CD4-positive, alpha-beta T cell treated with Interleukin-1 beta for 1 hour (primary cell): ENCODE measurements around the gene MTA2.
A peak's percentile ranks its signal among the peaks of the same experiment; 100 is the strongest.
"Not testable (repeated sequence)": the region's sequence is repeated elsewhere in the genome, so short reads cannot be mapped to it uniquely, and the experiment has no call there.

Source experiments
- DNase-seq, 2 donors: peaks; one replicate each; pipeline ENCODE4 v3.0.0-alpha.2; 2020 to 2022

MTA2 gene

DNA sequence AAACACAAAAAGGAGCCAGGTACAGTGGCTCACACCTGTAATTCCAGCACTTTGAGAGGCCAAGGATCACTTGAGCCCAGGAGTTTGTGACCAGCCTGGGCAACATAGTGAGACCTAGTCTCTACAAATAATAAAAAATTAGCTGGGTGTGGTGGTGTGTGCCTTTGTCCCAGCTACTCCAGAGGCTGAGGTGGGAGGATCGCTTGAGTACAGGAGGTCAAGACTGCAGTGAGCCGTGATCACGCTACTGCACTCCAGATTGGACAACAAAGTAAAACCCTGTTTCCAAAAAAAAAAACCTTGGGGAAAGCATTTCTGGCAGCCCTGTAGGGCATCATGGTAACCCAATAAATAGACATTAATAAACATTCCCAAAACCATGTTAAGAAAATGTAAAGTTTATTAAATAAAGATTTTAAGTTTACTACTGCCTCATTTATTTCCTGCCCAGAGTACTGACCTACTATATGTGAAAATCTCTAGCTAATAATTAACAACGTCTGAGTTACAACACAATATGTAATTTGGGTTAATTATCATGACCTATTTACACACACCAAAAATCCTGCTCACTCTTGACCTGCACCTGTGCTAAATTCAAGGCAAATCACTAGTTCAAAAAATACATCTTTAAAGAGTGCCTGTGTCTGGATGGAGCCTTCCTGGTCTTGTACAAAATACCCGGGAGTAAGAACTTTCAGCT lies 36.4 kb downstream of the MTA2 start:
- DNase-seq, result no peak

DNA sequence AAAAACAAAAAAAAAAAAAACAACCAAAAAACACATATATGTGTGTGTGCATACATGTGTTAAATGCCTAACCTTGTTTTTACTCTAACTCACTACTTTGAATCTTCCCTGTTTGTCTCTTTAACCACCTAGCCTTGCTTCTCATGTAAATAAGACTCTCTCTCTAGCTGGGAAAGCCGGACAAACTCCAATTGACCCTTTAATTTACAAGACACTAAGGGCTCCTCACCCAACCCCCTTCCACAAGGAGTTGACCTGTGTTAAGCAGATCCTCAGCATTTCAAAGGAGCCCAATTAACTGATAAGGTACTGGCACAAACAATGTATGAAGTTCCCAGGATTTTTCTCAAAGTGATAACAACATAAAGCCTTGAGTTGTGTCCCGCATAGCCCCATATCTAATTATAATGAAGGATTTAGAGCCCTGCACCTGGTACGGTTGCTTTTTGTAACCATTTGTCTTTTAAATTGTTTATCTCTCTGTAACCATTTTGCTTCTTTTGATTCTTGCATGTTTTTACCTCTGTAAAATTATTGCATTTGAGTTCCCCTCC lies 39.9 kb downstream of the MTA2 start:
- not testable (repeated sequence) for DNase-seq

DNA sequence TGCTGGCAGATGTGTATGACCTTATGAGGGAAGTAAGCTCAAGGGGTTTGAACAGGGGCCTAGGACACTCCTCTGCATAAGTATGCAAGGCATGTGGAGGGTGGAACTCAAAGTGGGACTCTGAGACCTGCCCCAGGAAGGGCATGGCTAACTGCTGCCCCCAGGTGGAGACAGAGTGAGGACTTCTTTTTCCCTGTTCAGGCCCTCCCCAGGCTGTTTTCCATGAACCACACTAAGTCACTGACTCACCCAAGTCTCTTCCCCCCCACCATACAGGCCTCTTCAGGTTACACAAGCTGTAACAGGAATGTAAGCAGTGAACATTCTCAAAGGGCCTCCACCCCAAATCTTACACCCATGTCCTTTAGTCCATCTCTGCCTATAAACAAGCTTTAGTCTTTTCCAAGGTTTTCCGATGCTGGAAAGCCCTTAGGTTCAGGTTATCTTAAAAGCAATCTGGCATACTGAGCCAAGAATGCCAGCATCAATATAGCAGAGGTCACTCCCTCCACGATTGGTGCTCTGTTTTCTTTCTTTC lies 41.0 kb downstream of the MTA2 start:
- DNase-seq, result peak; percentile 84

DNA sequence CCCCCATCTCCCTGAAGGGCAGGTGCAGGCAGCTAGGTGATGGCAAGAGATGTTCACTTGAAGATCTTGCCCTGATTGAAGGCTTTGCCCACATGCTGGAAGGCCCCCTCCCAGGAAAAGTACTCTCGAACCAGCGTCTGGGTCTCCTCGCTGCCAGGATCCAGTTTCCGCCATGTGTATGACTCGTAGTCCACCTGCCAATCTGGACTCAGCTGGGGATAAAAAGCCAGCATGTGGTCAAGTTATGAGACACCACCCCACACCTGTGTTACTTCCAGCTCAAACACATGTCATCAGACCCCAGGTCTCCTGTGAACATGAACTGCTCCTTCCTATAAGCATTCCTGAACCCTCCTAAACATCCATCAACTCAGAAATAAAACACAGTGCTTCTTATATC lies 42.0 kb downstream of the MTA2 start:
- DNase-seq, result not testable (repeated sequence)

DNA sequence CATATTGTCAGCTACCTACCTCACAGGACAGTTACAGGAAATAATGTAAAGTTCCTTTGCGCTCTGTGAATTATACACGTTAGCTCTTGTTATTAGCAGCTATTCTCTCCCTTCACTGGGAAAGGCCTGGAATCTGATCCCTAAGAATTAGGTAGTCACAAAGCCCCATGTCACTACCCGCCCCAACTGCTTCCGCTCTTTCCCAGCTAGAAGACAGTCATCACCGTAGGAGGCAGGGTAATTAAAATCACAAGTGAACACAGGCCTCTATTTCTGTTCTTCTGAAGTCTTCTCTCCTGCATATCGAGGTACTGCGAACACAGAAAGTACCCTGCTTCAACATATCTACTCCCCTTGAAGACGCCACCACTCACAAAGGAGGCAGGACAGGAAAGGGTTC lies 42.5 kb downstream of the MTA2 start:
- DNase-seq, result no peak

DNA sequence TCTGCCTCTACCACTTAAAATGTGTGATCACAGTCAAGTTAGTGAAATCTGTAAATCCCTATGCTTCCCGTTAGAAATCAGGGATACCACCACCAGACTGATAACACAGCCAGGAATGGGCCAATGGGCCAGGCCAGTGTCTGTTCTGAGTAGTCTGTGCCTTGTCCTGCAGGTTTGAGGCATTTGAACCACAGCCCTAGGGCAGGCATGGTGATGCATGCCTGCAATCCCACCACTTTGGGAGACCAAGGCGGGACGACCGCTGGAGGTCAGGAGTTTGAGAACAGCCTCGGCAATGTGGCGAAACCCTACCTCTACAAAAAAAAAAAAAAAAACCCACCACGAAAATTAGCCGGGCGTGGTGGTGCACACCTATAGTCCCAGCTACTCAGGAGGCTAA lies 43.0 kb downstream of the MTA2 start:
- DNase-seq, result no peak

DNA sequence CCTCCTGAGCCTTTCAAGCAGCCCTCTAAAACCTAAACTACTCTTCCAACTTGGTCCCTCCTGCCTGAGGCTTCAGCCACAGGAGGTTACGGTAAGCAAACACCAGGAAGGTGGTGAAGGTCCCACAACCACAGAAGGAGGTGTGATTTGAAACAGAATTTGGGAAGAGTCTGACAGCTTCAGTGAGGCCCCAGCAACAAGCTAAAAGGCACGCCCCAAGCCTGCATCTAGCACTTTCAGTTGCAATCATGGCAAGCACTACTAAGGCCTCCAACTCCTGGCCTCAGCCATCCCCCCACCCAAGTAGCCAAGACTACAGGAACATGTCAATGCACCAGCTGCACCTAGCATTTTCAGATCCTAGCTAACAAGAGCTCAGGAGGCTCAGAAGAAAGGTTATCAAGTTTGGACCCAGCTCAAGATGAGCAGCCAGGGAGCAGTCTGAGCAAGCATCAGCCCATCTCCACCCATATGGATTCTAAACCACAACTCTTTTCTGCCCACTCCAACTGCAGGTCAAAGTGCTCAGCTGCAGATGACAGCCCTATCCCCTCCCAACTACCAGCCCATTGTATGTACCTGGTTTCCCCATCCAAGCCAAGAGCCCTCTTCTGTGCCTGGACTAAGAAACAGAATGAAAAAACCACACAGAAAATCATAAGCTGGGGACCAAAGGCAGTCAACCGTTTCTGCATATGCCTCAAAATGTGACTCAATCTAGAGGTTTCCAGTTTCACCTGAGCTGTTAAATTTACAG lies 44.6 kb downstream of the MTA2 start:
- DNase-seq, result peak in 1 of 2 donors; percentile 65

DNA sequence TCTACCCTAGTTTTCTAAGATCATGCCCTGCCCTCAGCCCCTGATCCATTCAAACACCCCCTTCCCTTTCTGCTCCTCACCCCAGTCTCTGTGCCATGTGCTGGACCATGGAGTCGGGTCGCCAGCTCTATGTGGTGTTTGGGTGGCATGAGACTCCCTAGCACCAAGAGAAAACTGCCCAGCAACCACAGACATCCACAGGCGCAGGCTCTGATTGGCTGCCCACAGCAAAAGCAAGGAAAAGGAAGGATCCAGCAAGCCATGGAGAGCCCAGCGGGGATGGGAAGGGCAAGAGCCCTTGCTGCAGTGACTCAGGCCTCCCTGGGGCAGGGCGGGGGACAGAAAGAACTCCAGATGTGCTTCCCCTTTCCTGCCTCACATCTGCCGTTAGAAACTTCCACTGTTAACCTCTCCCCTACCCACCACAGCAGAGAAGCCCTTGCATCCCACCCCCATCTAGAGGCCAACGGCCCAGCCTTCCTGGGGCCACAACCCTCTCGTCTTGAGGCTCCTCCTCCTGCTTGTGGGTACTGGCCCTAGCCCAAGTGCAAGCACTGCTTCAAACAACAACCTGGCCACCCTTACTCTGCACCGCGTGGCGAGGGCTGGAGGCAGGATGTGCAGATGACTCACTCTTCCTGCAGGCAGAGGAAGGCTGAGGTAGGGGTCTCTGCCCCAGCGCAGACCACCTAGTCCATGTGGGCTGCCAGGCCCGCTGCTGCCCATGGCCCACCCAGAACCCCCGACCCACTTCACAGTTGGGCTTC lies 45.4 kb downstream of the MTA2 start:
- peak; percentile 88 to 89 for DNase-seq

DNA sequence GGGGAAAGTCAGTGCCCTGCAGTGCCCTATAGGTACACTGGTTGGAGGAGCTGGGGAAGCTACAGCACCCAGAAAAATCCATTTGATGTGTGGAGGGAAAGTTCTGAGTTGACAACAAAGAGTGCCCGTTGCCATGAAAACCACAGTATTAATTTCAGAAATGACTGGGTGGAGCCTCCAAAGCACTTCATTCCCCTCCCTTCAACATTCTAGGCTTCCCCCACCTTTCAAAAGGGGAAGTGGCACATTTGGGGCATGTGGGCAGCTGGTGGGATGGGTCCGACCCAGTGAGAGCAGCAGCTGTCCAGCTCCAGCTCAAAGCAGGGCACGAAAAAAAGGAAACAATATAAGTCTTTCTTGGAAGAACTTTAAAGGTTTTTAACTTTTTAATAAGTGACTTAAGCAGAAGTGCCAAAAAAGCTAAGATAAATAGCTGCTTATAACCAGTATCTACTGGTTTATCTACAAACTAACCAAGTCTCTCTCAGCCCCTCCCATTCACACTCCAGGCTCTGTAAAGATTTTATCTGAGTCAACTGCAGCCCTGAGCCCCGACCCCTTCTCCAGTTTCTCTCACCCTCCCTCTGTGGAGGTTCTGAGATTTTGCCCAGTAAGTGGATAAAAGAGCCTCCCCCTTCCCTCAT lies 46.1 kb downstream of the MTA2 start:
- peak; percentile 89 to 92 for DNase-seq

DNA sequence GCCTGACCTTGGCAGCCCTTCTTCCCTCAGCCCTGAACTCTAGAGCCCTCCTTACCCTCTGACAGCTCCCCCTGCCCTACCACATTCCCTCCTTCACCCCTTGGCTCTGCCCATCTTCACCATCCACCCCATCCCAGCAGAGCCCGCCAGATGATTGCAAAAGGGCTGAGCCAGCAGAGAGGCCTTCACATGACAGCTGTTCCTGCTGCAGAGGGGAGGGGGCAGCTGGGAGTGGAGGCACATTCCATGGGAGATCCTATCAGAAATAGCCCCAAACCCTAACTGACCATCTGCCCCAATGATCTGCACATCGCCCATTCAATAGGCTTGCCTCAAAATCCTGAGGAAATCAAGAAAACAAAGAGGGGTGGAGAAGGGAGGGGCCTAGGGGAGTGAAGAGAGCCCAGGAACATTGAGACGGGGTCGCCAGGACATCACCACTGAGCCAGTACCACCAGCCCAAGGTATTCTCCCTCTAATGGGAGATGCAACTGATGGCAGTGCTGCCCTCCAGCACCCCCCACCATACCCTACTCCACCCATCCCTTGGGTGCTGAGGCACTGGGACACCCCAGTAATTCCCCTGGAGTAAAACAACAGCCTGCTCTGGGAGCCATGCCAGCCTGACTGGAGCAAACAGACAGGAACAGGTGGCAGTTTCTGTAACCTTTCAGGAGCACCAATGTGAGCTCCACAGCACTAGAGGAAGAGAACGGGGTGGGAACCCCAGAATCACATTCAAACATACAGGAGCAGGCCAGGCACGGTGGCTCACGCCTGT lies 47.1 kb downstream of the MTA2 start:
- peak in 1 of 2 donors; percentile 22 for DNase-seq

DNA sequence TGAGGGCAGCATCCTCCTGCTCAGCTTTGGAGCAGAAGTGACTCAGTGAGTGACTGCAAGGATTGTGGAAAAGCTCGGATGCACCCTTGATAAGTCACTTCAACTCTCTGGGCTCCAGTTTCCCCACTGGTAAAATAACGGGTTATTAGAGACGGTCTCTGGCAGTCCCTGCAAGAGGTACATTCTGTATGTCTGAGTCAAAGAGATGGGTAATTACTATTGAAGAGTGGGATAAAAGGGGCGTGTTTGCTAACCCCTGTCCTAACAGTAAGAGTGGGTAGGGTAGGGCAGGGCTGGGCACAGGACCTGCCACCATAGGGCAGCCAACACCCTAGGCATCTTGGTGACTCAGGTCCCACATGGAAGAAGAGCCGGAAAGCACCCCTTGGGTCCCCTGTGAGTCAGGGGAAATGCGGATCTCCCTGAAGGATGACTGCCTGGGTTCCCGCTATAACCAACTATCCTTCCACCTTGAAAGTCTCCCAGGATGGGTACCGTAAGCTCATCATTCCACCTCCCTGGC lies 47.8 kb downstream of the MTA2 start:
- DNase-seq, result peak; percentile 31 to 76

DNA sequence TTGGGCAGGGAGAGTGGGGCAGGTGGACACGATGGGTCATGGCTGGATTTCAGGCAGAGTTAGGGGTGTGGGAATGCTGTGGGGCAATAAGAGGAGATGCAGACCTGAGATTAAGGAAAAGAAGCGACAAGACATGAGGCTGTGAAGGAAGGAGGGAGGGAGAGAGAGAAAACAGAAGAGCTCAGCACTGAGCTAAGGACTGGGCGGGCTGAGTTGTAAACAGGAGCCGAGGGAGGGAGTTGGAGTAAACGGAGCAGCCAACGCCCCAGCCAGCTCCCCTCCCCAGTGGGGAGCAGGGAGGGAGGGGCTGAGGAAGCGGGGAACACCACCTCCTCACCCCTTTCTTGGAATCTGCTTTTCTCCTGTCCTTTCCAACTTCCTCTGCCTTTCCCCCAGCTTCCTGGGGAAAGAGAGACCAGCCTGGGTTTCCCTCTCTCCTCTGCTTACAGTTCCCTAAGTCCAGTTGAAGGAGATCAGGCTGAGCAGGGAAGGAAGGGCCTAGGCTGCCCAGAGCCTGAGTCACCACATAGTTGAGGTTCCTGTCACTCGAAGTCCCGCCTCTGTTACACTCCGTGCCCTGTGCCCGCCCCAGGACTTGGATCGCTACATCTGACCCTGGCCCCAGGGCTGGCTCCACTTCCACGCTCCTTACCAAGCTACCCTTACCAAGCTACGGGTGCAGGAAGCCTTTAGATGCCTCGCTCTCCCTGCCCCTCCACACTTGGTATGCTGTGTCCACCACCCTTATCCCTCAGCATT lies 48.4 kb downstream of the MTA2 start:
- DNase-seq, result peak; percentile 84 to 87

DNA sequence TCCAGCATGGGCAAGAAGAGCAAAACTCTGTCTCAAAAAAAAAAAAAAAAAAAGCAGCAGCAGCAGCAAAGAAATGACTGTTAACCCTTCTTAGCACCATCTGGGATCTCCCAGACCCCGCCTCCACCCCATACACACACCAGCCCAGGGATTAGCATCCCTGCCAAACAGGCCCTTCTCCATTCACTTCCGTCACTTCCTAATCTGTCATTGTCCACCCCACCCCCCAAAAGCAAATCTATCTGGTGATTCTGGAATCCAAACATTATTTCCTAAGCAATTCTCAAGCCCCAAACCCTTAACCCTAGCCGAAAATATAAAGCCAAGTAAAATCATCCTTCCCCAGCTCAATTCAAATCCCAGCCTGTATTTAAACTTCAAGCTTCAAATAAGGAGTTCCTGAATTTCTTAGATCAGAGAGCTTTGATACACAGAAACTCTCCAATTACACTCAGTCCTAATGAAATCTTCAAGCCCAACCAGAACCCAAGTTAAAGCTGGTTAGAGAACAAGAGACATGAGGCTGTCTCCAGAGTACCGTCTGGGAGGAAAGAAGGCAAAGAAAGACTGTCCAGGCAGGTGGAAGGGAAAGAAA lies 49.1 kb downstream of the MTA2 start:
- DNase-seq, result peak; percentile 34 to 65

DNA sequence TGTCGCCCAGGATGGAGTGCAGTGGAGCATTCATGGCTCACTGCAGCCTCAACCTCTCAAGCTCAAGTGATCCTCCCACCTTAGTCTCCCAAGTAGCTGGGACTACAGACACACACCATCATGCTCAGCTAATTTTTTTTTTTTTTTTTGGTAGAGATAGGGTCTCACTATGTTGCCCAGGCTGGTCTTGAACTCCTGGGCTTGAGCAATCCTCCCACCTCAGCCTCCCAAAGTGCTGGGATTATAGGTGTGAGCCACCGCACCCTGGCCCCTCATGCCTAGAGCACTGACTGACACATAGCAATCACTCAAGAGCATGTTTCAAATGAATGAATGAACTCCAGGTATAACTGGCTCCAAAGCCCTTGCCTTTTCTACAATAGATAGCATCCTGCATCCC lies 51.2 kb downstream of the MTA2 start:
- DNase-seq, result not testable (repeated sequence)

DNA sequence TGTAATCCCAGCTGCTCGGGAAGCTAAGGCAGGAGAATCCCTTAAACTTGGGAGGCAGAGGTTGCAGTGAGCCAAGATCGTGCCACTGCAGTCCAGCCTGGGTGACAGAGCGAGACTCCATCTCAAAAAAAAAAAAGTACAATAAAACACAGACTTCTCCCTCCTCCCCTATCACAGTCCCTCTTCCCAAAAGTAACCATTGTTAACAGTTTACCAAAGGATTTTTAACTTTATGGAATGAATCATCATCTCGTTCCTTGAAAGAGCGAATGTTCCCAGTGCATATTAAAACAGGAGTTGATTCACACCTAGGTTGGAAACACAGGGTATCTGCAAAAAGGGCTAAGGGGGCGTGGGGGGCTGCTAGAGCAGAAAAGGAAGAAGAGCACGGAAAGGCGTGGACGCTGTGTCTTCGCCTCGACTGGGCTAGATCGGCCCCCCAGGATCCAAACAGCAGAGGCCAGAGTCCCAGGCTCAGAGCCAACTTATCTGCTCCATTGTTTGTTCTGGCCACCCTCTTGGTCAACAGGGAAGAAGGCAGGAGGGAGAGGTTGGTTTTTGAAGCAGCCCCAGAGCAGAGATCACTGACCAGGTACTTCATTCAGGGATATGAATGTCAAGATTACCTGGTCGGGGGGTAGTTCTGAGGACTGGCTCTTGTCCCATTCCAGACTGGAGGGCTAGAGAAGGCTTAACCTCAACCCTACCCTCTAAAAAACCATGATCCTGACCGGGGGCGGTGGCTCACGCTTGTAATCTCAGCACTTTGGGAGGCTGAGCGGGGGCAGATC lies 52.9 kb downstream of the MTA2 start:
- DNase-seq, result no peak

DNA sequence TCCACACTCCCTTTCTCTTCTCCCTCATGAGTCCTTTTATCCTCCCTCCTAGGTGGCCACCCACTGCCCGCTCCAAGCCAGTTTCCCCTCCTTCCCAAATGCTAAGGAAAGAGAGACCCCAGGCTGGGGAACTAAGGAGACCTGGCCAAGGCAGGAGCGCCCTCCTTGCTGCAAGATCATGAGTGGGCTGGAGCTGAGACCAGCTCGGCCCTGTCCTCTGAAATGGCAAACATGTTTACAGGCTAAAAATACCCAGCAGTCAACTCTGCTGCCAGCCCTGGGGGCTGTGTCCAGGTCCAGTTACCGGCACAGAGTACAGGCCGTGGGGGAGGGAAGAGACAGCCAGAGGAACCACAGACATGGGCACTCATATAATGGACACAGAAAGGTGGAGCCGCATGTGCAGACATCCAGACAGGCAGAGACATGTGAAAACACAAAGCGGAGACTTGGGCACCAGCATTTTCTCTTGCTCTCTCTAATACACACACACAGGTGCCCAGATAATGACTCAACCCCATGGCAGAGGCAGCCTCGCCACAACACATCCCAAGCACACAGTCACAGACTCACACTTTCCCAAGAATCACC lies 53.9 kb downstream of the MTA2 start:
- DNase-seq, result no peak

DNA sequence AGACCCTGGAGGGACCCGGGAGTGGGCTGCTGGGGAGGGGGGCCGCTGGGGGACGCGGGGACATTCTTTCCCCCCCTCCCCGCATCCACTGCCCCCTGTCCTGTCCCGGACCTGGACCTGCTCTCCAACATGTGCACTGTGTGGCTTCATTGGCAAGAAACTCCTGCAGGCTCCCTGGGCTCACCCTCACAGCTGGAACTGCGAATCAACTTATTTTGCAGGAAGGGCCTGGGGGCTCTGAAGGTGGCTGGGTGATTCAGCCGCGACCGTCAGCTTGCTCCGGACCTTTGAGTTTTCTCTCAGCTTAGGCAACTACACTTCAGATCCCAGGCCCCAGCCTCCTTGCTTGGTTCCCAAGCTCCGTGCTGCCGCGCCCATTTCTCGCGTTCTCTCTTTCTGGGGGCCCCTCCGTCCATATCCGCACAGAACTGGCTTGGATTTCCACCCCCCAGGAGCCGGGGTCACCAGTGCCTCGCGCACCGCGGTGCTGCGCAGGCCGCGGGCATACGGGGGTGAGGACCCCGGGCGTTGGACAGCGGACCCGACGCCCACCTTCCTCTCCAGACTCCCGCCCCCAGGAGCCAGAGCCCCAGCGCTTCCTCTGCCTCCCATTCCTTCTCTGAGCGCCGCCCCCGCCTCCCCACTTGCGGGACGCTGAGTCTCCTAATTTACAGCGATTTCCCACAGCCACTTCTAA lies 54.6 kb downstream of the MTA2 start:
- no peak for DNase-seq

DNA sequence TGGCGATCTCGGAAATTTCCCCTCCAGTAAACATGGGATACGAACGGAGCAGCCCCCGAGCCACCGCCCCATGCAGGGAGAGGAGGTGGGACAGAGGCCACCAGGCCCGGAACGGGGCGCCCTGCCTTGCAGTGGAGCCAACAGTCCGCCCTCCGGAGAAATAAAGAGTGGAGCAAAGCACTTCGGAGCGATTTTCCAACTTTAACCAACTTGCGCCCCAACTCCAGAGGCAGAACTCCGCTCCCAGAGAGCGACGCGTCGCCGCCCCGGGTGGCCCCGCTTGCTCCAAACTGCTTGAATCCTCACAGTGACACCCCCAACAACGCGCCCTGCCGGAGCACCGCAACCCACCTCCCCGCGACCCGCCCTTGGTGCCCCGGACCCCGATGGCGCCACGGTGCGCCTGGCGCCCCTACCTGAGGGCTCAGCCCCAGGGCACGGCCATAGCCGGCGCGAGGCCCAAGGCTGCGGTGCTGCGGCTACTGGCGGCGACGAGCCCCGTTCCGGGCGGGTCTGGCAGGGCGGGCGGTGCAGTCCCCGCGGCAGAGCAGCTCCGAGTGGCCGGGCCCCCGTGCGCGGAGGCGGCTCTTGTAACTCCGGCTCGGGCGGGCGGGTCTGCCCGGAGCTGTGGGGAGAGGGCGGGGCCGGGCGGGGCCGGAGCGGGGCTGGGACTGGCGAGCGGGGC lies 55.3 kb downstream of the MTA2 start, which contains the start of gene AHNAK:
Gene AHNAK, minus strand, starts transcription at position 563 of the 685 bp plus-strand sequence. CDS start 10,708 bp downstream, outside the sequence.
- DNase-seq, result peak; percentile 85 to 86
